ENCODE results near the gene TOB2.
"Not testable (repeated sequence)": the region's sequence is repeated elsewhere in the genome, so short reads cannot be mapped to it uniquely, and the experiment has no call there.

TOB2 gene

GRCh38 chr22:41468381-41469217, 22.0 kb upstream of the TOB2 start, which contains the start of the genes ACO2 and PHF5A:
Gene ACO2, plus strand, starts transcription at chr22:41469117. Its CDS starts 30 bp downstream, at chr22:41469147.
Gene PHF5A, minus strand, starts transcription at chr22:41468692. Its CDS starts 39 bp downstream, at chr22:41468653.
- in situ Hi-C loops (cut with MboI; ENCODE audit: low sequenced_read_pairs), result no loop called here

DNA sequence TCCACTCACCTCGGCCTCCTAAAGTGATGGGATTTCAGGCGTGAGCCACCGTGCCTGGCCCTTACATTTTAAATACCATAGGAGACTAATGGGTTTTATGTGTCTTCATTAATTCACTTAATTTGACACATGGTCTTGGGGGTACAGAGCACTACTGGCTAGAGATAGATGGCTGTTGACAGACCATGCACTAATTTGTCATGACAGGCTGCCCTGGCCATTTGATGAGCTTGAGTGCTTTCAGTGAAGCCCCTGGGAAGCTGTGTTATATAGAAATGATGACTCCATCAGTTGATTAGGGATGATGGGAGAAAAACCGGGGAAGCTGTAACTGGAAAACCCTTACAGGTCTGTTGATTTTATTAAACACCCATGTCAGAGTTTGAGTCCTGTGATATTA, 15.3 kb upstream of the TOB2 start:
- in situ Hi-C loops (cut with MboI; ENCODE audit: low sequenced_read_pairs), result no loop called here

- in situ Hi-C loops (cut with MboI; ENCODE audit: low sequenced_read_pairs), result not testable (repeated sequence)
These were observed 13.5 kb upstream of the TOB2 start for GRCh38 chr22:41460071-41460470.

DNA sequence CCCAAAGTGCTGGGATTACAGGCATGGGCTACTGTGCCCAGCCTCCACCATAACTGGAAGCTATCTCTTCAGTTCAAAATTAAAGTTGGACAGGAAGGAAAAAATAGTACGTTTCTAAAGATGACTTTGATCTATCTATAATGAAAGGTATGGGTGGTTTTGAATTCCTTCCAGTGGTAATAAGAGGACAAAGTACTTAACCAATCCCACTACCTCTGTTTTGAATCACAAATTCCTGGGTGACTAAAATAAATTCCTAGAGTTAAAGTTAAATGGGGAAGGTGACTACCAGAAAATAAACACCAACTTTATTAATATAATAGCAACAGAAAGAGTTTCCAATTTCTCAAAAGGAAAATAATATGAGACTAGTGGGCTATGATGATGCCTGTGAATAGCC, 12.8 kb upstream of the TOB2 start:
- in situ Hi-C loops (cut with MboI; ENCODE audit: low sequenced_read_pairs), result no loop called here

- in situ Hi-C loops (cut with MboI; ENCODE audit: low sequenced_read_pairs), result no loop called here
These were observed 11.6 kb upstream of the TOB2 start for GRCh38 chr22:41458161-41458728.

DNA sequence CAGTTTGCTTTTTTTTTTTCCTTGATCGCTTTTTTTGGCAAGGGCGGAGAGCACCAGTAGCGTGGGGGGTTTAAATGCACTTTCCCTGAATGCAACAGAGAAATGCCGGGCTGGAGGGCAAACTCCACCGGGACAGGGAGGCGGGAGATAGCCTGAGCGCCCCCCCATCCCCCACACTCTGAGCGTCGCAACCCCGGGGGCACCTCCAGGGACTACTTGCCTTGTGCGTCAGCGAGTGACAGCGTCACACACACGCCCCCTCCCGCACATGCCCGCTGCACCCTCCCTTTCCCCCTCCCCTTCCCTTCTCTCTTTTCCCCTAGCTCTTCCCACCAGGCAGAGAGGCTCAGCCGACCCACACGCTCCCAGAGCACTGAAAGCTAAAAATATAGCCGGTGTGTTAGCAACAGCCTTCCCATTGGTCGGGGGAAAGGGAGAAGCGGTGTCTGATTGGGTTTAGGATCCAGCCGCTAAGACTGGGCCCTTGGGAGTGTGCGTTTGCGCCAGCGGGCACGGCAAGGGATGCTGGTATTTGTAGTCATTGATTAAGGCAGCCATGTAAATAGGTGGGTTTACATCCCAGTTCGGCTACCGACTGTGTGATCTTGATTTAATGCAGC, 1.7 kb upstream of the TOB2 start:
- in situ Hi-C loops (cut with MboI; ENCODE audit: low sequenced_read_pairs), result no loop called here

DNA sequence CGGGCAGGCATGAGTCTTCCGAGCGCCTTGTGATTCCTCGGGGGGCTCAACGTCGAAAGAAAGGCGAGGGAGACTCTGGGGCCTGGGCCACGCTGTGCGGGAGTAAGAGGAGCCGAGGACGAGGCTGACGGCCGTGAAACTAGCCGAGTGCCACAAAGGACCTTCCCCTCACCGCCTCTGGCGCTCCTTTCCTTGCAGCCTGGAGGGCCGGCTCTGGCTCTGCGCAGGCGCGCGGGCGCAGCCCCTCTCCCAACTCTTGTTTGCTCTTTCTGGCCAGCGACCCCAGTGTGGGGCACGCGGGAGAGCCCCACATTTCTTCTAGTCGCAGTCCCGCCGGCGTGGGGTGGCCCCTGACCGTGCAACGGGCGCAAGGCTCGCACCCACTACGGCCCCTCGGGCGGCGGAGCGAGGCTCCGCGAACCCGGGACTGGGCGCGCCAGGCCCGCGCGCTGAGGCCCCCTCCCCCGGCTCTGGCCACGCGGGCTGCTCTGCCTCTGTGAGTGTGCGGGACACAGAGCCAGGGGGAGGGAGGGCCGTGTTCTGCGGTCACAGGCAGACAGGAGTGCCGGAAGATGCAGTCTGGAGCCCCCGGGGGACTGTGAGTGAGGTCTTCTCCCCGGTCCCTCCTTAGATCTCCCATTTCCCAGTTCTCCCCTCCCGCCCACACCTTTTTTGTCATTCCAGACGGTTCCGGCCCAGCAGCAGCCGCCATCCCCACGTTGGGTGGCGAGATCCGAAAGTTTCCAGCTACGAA, 1.0 kb upstream of the TOB2 start:
- in situ Hi-C loops (cut with MboI; ENCODE audit: low sequenced_read_pairs), result no loop called here

DNA sequence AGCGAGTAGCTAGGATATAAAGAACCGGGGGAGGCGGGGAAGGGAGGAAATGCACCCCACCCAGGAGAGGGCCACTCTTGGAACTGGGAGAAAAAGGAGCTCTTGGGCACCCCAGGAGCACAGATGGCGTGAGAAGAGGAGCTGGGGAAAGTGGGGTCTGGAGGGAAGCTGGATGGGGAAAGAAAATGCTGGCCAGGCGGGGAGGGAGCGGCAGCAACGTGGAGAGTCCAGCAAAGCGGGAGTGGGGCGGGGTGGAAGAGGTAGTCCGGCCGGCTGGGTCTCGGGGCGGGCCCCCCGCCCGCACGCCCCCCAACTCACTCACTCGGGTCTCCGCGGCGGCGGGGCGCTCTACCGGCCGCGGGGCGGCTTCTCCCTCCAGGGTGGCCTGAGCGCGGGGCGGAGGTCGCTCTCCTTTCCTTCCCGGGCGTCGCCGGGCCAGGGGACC, 522 bp downstream of the TOB2 start:
- in situ Hi-C loops (cut with MboI; ENCODE audit: low sequenced_read_pairs), result no loop called here

GRCh38 chr22:41445129-41446056, 1.2 kb downstream of the TOB2 start:
- in situ Hi-C loops (cut with MboI; ENCODE audit: low sequenced_read_pairs), result no loop called here

- in situ Hi-C loops (cut with MboI; ENCODE audit: low sequenced_read_pairs), result no loop called here
These were observed 2.1 kb downstream of the TOB2 start for GRCh38 chr22:41444360-41445128.

DNA sequence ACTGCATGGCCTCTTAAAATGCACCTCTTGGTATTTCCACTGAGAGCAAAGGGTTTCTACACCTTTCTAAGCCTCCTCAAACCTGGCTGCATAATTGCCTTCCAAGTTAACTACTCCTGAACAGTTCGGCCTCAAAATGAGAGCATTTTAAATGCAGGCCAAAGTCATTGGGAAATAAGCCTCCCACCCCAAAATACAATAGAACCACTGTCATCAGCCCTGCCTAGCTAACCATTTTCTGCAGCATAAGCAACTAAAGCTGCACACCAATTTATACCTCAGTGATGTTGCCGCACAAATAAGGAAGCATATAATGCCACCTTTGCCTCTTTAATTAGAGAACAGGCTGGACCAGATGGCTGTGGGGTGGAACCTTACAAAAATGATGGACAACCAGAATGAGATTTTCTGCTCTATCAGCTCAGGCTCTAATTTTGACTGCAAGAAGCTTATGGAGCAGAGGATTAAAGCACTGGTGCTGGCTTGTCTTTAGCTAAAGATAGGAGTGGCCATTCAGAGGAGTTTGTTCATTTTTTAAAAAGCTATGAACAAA, 4.3 kb downstream of the TOB2 start:
- in situ Hi-C loops (cut with MboI; ENCODE audit: low sequenced_read_pairs), result no loop called here

GRCh38 chr22:41440511-41440910, 6.1 kb downstream of the TOB2 start:
- in situ Hi-C loops (cut with MboI; ENCODE audit: low sequenced_read_pairs), result not testable (repeated sequence)

GRCh38 chr22:41437198-41437597, 9.4 kb downstream of the TOB2 start:
- in situ Hi-C loops (cut with MboI; ENCODE audit: low sequenced_read_pairs), result no loop called here

- in situ Hi-C loops (cut with MboI; ENCODE audit: low sequenced_read_pairs), result no loop called here
These were observed 10.1 kb downstream of the TOB2 start for GRCh38 chr22:41436322-41437113.

GRCh38 chr22:41435560-41435959, 11.0 kb downstream of the TOB2 start:
- in situ Hi-C loops (cut with MboI; ENCODE audit: low sequenced_read_pairs), result no loop called here

- in situ Hi-C loops (cut with MboI; ENCODE audit: low sequenced_read_pairs), result not testable (repeated sequence)
These were observed 12.1 kb downstream of the TOB2 start for GRCh38 chr22:41434361-41435003.

DNA sequence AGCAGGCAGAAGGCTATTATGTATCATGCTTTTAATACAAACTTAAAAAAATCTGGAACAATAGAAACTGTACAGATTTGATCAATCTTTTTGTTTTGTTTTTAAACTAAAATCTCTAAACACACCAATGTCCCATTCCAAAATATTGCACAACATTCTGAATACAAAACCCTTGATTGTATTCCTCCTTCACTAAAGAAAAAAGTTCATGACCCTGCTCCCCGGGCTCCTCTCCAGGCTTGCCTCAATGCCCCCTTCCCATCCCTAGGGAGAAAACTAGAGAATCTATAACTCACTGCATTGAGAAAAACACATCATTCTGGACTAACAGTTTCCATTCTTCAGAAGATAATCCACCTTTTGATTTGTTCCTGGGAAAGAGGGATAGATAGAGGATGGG, 13.1 kb downstream of the TOB2 start:
- in situ Hi-C loops (cut with MboI; ENCODE audit: low sequenced_read_pairs), result not testable (repeated sequence)

GRCh38 chr22:41431656-41432055, 14.9 kb downstream of the TOB2 start:
- in situ Hi-C loops (cut with MboI; ENCODE audit: low sequenced_read_pairs), result no loop called here

Data from HL-60/S4 treated with retinoic acid at 250 ng/mL for 4 days and 3 days (cell line).